Stimulated activated CD4-positive, alpha-beta T cell treated with anti-CD3 and anti-CD28 coated beads, TNF-alpha, amount 100 ng/mL, for 4 hours (primary cell): Measurements from ENCODE around the gene UBE2D2.

Experiments
- DNase-seq, 3 experiments: peaks; one replicate each; pipeline ENCODE4 v3.0.0-alpha.2; 2020; ENCODE audit warnings: low read depth in 3 of 3

Gene UBE2D2

DNA sequence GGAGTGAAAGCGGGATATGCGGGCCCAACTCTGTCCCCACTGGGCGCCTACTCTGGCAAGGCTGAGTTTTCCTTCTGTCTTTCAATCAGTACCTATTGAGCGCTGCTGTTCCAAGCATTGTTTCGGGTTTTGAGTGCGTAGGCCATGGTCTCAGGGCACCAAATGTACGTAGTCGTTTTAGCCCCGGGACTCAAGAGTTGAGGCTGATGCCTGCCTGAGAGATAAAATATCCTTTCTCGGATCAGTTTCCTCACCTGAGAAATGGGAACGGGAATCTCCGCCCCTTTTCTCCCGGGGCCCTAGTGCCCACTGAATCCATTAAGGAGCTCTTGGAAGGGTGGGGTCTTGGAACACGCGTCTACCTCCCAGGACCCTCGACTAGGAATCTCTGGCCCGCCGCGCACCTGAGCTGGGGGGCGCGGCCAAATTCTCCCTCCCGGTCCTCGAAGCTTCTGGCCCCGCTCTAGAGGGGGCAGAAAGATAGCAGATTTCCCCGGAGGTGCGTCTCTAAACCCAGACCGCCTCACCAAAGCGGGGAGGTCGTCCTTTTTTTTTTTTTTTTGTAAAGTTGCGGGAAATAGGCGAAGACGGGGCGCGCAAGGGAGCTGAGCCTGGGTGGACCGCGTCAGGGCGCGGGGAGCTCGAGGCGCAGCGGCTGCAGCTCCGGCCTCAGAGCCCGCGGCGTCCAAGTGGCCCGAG is 86.5 kb downstream of the UBE2D2 start:
- no peak for DNase-seq

DNA sequence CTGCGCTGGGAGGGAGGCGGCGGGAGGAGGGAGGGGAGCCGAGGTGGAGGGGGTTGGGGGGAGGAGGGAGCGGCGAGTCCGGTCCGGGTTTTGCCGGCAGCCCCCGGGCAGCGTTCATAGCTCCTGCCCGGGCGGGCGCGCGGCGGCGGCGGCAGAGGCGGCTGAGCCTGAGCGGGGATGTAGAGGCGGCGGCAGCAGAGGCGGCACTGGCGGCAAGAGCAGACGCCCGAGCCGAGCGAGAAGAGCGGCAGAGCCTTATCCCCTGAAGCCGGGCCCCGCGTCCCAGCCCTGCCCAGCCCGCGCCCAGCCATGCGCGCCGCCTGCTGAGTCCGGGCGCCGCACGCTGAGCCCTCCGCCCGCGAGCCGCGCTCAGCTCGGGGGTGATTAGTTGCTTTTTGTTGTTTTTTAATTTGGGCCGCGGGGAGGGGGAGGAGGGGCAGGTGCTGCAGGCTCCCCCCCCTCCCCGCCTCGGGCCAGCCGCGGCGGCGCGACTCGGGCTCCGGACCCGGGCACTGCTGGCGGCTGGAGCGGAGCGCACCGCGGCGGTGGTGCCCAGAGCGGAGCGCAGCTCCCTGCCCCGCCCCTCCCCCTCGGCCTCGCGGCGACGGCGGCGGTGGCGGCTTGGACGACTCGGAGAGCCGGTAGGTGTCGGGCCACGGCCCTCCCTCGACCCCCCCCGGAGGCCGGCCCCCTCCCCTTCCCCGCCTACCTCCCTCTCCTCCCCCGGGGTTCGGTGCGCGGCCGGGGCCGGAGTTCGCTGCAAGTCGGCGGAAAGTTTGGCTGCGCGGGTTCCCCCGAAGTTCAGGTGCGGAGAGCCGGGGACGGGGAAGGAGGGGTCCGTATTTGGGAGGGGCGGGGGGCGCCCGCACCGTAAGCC is 87.3 kb downstream of the UBE2D2 start, which contains the start of gene CXXC5:
Gene CXXC5, plus strand, starts transcription at position 145 of the 877 bp plus-strand sequence. CDS start 32,175 bp downstream, outside the sequence.
- no peak for DNase-seq

DNA sequence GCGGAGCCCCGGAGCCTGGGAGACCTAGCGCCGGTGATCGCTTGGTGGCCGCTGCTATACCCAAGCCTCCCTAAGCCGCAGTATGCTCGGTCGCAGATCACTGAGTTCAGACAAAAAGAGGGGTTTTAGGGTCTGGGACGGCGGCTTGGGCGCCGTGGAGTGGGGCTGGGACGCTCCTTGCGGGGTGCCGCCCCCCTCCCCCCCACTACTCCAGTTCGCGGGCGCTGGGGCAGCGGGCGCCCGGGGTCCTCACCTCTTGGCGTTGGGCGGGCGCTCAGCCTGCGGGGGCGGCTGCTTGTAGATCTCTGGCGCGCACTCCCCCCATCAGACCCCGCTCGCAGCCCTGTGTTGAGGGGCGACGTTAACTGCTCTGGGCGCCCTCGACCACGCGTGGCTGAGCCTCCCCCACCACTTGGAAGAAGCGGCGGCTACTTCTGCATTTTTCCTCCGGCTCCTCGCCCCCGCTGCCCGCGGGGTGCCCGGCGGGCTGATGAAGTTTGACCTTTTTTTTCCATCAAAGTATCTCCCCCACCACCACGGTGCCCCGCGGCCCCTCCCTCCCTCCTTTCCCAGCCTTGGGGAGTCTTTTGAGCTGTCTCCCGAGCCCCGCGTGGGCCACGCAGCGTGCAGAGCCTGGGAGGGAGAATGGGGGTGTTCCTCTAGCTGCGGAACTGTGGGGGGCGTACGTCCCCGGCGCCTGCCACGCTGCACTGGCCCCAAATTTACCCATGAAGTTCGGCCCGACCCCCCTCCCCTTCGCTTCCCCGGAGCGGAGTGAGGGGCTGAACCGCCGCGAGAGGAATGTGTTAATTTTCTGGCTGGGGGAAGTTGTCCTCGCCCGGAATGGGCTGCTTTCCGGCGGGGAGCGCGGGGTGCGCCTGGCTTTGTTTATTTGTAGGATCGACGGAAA is 88.2 kb downstream of the UBE2D2 start:
- DNase-seq = no peak

DNA sequence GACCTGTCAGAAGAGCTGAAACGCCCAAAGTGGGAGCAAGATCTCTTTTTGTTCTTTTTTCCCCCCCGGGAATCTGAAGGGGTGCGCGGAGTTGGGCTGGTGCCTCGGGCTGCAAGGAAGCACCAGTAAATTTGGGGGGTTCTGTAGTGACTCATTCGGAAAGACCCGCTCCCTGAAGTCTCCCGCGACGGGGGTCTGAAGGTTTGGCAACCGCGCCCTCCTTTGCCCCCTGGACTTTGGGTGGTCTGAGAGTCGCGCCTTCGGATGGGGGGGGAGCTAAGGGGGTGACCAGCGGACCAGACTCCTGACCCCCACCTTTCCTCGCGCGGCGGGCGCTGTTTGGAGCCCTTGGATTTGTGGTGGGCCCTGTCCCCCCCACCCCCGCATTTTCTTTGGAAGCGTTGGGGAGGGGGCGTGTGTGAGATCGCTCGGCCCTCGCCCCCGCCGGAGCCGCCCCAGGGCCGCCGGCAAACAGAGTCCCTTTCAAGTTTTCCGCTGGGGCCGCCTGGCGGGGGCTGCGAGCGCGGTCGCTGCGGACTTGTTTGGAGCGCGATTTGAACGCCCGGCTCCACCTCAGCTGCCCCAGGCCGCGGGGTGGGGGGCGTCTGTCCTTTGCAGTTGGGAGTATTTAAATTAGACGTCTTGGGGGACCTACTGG is 89.0 kb downstream of the UBE2D2 start:
- no peak for DNase-seq

DNA sequence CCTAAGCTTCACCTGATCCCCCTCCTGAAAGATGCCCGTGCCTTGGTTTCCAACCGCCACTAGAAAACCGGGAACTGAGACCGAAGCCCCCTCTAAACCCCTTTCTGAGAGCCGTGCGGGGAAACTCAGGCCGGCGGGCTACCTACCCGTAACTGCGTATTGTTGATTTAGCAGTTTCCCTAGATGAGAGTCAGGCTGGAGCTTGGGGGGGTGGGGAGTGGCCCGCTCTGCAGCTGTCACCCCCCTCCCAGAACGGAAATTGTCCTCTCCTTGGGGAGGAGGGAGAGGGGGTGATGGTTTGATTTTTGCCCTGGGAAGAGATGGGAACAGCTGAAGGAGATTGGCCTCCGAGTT is 89.5 kb downstream of the UBE2D2 start:
- no peak for DNase-seq

DNA sequence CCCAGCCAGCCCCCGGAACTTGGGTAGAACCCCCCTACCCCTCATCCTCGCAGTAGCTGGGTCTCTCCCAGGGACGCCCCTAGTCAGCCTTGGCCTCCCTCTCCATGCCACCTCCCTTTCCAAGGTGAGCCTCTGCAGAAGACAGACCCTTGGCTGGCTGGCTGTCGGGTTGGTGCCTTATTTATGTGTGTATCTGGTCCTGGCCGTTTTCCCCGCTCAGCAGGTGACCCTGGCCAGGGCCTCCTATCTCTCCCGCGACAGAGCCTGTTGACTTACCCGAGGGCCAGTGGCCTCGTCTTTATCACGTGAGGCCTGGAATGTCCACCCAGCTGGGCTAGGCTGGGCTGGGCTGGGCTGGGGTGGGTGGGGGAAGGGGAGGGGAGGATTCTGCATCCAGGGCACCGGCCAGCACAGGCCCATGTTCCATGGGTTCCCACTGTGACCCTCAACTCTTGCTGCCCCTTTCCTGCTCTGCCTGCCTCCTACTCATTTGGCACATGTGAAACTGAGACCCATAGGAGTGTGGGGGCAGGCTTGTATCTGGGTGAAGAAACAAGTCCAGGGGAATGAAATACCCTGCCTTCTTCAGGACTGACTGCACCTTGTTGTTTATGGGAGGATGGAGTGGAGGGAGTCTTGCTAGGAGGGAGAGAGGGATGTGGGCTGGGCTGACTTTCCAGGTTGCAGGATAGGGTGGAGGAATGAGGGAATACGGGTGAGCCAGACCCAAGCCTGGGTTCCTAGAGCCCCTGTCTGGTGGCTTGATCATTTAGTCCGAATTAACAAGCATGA is 90.1 kb downstream of the UBE2D2 start:
- no peak for DNase-seq

DNA sequence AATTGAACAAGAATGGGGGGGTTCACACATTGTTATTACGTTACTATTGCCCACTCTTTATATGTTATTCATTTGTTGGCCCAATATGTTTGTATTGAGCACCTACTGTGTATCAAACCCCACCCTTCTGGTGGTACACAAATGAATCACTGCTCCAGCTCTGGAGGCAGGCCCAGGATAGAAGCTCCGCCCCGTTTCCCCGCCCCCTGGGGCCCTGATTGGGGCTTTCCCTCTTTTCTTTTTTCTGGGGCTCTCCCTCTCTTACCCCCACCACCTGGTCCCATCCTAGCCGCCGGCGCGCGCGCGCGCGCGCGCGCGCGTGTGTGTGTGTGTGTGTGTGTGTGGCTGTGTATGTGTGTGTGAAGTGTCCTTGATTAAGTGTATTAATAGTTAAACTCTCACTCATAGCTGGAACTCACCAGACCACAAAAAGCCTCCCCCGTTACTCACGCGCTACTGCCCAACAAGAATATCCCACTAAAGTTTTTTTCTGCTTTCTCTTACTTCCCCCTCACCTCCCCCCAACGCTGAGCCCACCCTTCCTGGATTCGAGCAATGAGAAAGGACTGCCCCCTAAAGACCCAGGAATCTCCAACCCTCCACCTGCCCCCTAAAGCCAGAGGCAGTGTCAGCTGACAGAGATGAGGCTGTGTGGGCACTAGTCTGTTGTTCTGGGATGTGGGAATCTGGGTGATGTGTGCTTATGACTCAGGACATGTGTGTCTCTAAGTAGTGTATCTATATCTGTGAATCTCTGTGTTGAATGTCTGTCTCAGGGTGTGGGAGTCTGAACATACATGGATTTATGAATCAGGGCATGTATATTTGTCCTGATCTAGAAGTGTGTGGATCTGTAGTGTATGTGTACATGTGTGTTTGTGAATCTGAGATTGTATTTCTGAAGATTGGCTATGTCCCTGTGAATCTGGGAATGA is 91.0 kb downstream of the UBE2D2 start:
- no peak for DNase-seq

DNA sequence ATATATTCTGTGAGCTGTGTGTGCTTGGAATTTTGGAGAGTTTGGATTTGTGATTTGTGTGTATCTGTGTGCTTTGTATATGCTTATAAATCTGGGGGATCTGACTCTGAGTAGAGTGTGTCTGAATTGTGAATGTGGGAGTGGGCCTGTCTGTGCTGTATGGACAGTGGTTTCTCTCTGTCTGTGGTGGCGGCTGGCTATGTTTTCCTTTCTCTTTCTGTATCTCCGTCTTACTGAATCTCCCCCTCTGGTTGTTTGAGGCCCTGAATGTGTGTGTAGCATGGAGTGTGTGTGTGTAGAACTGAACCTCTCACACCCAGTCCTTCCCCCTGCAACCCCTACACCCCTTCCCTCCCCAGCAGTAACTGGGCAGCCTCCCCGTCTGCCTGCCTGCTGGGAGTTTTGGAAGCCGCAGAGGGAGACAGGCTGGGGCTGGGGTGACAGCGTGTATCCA is 91.7 kb downstream of the UBE2D2 start:
- no peak for DNase-seq

DNA sequence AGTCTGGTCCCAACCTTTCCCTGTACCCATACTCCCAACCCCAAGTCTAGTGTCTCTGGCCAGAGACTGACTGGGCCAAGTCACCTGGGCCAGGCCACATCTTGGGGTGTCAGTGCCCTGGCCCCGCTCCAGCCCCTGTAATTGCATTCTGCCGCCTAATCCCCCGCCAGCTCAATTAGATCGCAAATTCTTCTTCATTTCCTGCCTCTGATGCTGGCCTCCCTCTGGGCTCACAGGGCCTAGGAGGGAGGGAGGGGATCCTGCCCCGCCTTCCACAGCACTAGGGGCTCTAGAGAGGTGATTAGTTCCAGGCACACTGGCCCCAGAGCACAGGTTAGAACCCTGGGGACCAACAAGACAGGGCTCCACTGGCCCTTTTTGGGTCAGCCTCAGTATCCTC is 92.5 kb downstream of the UBE2D2 start:
- no peak for DNase-seq

DNA sequence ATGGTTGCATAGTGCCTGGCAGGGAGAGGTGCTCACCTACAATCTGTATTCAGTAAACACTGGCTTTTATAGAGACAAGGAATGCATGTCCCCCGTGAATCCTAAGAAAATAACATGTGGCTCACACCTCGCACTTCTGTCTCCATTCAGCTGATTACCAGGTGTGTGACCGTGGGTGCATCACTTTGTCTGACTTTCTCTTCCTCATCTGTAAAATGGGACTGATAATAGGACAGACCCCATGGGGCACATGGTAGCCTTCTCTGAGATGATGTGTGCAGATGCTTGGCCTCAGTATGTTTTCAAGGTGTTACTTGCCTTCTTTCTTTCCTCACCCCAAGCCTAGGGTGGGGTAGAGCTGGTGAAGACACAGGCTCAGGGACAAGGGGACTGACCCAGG is 93.3 kb downstream of the UBE2D2 start:
- no peak for DNase-seq

DNA sequence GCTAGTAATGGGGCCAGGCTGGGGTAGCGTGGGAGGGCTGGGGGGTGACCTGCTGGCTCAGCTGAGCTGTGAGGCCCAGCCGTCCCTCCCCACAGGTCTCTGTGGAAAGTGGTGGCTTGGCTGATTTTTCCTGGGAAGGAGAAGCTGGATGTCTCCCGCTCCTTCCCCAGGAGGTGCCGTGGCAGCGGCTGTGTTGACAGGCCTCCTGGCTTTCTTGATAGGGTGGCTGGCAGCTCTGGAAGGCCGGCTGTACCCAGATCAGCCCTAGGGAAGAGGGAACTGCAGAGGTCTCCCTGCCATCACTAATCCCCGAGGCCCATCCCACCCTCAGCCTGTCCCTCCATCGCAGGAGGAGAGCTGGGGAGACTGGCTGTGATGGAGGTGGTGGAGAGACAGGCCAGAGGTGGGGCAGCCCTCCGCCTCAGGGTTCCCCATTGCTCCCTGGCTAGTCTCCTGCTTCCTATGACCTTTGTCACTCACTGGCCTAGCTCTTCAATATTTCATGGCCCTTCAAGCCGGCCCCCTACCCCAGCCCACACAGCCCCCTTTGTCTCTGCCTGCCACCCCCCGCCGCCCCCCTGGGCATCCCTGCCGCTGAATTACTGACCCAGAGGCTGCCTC is 93.8 kb downstream of the UBE2D2 start:
- no peak for DNase-seq

DNA sequence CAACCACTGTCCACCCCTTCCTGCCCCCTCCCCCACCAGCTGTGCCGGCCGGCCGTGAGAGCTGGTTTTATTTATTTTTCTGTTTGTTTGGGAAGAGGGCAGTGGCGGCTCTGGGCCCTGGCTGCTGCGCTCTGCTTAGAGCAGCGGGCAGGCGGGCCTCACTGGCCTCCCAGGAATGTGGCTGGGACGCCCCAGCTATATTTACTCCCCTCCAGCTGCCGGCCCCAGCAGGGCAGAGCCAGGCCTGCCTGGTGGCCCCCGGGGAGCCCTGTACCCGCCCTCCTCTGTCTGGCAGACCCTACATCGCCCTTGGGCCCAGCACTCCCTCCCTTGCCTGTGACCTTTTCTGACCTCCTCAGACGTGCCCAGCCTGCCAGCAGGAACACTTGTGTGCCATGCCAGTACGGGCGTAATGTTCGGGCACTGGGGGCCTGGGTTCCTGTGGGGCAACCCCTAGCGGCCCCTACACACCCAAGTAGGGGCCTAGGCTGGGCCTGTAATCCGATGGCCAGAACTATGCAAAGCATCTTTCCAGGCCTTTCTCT is 94.7 kb downstream of the UBE2D2 start:
- no peak for DNase-seq

DNA sequence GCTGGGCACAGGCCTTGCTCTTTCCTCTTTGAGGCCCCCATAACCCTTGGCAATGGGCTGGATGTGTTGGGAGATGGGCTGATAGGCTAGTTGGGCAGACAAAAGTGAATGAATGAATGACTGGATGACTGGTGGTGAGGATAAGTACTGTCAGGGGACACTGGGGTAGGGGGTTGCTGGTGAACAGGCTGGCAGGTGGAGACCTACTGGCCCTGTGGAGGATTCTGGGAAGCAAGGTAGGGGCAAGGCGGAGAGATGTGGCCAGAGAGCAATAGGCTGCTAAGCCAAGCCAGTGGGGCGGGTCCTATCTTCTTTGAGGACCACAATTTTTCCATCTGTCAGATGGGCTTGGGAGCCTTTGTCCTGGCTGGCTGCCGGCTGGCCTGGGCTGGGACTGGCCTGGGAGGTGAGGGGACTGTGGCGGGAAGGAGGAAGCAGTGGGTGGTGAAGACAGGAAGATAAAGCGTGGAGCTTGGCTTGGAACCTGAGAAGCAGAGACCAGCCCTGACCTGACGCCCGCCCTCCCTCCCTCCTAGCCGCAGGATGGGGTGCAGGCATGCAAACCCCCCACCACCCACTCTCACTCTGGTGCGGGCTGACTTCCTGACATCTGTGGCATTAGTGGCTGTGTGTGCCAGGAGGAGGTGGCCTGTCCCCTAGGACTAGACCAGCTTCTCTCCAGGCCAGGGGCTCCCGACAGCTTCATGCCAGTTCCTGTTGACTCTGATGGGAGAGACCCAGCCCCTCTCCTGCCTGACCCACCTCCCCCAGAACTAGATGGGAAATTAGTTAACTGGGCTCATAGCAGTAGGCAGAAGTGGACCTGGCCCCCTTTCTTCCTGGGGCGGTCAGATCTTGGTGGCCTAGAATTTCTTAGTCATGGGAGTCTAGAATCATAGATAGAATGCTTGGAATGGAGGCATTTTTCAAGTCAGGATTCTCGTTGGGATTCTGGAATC is 96.5 kb downstream of the UBE2D2 start:
- no peak for DNase-seq

DNA sequence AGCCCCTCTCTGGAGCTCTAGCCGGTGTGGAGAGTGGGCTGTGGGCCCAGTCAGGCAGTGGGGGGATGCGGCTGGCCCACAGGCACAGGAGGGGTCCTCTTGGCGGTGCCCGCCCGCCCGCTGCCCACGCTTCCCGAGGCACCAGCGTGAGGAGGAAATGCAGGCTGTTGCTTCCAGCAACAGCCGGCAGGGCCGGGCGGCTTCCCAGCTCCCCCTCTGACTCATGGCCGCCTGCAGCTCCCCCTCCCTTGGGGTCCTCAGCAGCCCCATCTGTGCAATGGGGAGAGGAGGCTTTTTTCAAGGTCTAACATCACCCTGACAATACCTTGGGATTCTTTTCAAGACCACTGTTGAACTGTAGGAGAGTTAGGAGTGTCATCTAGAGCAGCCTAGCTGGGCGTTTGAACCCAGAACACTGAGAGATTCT is 97.4 kb downstream of the UBE2D2 start:
- no peak for DNase-seq

DNA sequence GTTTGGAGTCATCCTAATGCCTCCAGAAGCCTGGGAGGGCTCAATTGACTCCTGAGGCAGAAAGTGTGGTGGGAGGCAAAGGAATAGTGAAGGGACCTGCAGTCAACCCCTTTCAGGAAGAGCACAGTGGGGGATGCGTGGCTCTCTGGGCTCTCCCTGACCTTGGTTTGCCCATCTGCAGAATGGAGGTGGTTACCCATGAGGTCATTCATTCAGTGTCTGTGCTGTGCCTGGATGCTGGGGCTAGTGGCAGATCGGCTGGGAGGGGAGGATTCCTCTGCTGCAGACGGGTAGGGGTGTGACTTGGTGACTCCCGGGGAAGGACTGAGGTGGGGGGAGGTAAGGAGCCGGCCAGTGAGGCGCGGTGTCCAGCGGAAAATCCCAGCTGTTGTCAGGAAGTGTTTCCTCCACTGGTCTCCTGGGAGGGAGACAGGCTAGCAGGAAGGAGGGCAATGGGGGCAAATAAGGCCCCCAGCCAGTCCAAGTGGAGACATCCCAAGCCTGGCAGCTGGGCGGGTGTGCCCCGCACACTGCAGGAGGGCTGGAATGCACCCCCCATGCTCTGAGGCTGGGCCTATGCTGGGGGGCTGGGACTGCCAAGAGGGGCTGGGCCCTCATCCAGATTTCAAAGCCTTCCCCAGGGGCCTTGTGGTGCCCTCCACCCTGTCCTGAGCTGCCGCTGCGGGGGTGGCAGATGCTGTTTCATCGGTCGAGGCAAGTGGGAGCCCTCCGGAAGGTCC is 98.0 kb downstream of the UBE2D2 start:
- no peak for DNase-seq

DNA sequence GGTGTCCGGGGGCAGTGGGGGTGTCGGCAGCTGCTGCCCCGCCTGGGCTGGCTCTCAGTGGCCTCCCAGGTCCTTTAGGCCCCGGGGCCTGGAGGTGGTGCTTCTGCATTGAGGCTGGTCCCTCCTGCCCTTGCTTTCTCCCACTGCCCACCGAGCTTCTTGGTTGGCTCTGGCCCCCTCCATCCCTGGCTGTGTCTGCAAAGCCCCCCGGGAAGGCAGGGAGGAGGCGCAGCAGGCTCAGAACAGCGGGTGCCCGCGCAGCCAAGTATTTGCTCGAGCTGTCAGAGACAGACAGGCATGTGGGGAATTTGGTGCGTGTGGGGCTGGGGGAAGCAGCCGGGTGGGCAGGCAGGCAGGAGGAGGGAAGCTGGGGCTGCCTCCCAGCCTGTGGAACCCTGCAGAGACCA is 98.6 kb downstream of the UBE2D2 start:
- DNase-seq = no peak
